AML-193 (cell line): ENCODE data around the gene WDR70.
A peak's percentile ranks its signal among the peaks of the same experiment; 100 is the strongest.
"Not testable (repeated sequence)": the region's sequence is repeated elsewhere in the genome, so short reads cannot be mapped to it uniquely, and the experiment has no call there.

Source experiments
- DNase-seq, 2 experiments: peaks; one replicate each; lab custom pipeline; 2025; lab: John Stamatoyannopoulos, UW

Gene WDR70

DNA sequence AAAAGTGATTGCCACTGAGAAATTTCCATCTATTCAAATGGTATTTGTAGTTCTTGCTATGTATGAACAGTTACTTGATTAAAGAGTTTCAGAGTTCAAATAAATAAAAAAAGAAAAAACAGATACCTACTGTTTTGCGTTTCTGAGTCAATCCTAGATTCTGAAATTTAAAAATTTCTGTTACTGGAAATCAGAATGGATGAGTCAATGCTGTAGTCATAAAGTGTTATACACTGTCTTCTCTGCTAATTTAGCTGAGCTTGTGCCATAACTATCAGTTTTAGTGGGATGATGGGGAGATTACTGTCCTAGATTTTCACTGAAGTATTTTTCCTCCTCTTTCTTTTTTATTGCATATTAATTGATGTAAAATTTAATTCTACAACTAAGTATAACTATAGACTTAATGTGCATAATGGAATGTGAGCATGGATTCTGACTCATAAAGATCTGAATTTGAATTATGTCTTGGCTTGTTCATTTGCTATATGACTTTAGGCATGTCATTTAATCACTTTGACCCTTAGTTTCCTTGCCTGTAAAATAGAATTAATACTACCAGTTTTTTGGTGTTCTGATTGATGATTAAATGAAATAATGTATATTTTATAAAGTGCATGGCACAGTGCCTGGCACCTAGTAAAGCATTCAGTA is 75.4 kb downstream of the WDR70 start:
- not testable (repeated sequence) for DNase-seq

DNA sequence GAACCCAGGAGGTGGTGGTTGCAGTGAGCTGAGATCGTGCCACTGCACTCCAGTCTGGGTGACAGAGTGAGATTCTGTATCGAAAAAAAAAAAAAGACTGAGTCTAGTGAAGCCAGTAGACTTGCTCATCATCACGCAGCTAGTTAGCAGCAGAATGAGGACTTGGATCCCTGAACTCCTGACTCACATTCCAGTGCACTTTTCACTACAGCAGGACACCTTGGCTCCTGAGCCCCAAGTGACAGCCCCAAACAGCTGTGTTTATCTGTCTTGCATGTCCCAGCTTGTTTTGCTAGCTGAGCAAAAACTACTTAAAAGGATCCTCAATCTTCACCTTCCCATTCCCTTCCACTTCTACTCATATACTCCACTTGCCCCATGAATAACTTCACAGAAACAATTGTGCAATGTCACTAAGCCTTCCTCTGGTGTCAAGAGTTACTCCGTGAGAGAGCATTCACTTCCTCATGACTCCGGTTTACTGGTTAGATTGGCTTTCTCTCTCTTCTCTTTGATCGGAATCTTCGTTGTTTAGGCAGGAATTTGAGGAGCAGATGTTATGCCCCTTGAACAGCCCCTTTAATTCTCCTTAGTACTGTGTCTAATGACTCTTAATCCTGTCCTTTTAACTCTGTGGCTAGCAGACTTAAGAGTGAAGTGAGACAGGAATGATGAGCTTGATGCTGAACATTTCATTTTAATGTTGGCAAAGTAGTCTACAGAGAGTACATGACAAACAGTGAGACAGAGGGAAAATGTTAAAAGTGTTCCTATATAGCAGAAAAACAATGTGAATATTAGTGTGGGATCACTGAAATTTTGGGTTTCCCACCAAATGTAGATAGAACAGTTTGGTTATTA is 84.3 kb downstream of the WDR70 start:
- DNase-seq, result peak; percentile 56 to 58

DNA sequence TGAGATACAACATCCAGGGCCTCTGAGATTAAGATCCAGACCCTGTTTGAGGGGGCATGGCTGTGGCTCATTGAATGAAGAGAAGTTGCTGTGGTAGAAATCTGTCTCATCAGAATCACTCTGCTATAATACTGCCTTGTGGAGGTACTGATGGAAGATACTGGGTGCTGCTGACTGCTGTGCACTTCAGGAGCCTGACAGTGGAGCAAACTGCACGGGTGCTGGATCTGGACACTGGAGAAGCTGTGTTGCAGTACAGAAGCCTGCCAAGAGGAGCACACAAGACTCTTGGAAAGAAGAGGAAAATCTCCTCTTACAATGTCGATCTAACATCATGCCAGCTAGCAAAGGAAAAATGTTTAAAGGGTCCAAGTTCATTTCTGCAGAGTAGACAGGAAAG is 85.5 kb downstream of the WDR70 start:
- not testable (repeated sequence) for DNase-seq

DNA sequence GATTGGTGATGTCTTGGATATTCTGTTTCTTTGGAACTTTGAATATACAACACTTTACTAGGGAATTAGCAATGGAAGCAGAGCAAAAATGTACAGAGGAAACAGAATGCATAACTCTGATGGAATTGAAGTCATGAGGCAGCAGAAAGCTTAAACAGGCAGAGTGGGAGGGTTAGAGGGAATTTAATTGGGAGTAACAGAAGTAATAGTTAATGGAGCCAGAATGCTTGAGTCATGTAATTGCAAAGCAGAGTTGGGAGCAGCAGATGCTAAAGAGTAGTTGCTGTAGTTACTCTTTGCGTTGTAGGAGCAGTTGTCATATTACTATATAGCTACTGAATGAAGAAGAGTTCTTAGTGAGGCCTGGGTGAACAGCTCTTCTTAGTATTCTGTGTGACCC is 90.3 kb downstream of the WDR70 start:
- DNase-seq, result not testable (repeated sequence)

DNA sequence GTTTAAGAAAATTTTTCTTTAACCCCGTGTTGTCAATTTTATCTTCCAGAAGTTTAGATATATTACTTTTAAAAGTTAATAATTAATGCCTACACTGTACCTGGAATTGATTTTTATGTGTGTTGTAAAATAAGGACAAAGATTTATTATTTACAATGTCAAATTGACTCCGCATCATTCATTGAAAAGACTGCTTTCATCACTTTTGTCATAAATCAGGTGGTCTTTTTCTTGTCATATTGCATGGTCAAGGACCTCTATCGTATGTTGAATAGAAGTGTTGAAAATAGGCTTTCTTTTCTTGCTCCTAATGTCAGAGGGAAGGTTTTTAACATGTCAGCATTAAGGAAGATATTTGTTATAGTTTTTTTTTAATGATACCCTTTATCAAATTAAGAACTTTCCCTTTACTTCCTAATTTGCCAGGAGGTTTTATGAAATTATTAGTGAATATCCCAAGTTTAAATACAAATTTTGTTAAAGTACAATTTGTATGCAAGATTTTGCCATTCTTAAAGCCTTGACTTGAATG is 92.6 kb downstream of the WDR70 start:
- DNase-seq, result no peak

DNA sequence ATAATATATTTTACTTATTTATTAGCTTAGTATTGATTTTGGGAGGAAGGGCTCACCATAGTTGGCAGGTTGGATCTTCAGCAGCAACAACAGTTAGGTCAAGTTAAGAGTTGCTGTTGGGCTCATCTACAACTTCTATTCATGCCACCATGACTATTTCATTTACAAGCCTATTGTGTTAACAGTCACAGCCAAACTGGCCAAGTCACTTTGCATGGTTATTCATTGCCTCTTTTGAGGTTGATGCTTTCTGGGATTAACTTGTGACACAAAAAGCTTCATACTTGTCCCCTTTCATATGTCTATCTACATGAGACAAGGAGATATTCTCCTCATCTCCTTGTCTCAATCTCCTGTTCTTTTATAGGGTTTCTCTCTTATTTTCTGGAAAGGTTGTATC is 98.3 kb downstream of the WDR70 start:
- no peak for DNase-seq

DNA sequence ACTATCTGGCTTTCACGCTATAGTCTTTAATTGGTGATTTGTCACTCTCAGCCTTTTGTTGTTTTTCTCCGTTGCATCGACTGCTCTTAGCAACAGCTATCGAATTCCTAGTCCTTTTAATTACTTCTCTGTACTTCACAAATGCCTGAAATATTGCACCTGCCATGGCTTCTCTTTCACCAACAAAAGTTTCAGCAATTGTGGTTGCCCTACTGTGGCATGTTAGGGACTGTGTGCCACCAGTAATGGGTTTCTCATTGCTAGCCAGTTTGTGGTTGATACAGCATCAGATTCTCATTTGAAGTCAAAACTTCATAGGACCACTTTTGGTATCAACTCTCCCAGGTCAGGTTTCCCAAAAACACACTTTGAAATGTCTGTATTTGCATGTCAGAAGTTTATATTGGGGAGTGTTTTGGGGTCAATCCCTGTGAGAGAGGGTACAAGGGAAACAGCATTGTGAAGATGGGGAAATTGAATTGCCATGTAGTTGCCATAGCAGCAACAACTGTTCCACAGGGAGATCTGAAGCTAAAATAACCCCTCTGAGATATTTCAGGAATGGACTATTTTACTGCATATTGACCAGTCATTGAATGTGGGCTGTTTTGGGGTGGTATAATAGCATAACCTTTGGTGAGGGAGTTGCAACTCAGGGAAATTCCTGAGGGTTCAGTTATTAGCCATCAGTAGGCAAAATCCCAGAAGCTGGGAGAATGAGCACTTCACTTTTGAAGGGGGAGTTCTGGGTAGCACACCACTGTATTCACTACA is 99.2 kb downstream of the WDR70 start:
- DNase-seq, result no peak

DNA sequence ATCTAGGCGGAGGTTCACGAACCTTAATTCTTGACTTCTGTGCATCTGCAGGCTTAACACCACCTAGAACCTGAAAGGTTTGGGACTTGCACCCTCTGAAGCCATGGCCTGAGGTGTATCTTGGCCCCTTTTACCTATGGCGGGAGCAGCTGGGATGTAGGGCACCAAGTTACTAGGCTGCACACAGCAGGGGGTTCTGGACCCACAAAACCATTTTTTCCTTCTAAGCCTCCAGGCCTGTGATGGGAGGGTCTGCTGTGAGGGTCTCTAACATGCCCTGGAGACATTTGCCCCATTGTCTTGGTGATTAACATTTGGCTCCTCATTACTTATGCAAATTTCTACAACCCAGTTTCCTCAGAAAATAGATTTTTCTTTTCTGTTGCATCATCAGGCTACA is 102.3 kb downstream of the WDR70 start:
- DNase-seq, result not testable (repeated sequence)

DNA sequence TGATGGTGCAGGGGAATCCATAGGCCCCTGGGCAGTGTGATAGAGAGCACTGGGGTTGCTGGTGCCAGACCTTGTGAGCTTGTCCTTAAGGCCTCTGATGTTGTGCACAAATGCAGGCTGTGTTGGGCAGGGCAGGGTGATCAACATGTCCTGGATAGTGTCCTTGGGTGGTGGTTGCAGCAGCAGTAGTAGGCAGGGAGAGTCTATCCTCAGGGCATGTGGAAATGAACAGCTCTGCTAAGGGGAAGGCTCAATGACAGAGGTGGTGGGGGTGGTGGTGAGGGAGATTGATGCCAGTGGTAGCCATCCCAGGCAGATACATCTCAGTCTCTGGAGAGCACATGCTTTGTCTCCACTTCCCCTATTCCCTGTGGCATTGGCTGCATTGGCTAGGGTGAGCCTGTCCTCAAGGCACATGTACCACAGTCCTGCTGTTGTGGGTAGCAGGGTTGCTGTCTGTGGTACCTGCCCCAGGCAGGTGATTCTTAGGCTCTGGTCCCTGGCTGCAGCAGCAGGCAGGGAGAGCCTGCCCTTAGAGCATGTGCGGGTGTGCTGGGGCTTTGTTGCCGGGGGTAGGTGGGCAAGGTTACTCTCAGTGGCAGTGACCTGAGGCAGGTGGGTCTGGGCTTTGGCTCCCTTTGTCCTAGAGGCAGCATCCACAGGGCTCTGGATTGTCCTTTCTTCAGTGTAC is 111.1 kb downstream of the WDR70 start:
- no peak for DNase-seq

DNA sequence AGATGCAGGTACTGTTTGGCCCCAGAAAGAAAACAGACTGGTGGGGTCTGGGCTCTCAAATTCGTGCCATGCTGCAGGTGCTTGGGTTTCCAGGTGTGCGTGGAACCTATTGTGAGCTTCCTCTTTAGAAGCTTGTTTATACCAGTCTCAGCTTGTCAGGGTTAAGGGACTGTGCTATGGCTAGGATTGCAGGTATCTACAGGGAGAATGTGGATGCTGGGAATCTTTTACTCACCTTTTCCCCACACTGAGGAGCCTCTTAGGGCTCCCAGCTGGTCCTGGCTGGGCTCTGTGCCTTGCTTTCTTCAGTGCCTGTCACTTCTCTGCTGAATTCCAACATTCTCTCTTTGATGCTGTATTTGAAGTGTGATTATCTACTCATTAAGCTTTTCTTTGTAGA is 111.8 kb downstream of the WDR70 start:
- no peak for DNase-seq

DNA sequence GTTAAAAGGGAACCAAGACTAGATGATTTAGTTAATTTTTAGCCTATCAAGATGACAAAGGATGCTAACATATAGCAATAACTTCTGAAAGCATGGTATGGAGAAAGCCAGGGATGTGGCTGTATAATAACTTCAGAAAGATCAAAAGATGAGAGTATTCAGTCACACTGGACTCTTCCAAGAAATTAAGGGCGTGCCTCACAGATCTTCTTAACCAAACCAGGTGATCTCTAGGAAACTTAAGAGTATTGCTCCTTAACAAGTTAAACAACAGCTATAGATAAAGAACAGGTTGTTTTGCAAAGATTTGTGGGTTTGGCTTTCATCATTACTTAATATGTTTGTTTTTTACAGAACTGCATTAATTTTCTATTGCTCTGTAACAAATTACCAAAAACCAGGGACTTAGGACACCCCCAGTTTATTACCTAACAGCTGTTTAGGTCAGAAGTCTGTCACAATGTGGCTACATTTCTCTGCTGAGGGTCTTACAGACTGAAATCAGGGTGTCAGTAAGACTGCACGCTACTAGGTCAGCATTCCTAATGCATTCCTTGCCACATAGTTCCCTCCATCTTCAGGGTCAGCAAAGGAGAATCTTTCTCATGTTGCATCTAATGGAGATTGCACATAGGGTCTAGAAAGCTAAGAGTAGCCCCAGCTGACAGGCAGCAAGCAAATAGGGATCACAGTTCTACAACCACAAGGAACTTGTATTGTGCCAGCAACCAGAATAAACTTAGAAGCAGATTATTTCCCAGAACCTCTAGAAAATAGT is 113.8 kb downstream of the WDR70 start:
- DNase-seq, result no peak

DNA sequence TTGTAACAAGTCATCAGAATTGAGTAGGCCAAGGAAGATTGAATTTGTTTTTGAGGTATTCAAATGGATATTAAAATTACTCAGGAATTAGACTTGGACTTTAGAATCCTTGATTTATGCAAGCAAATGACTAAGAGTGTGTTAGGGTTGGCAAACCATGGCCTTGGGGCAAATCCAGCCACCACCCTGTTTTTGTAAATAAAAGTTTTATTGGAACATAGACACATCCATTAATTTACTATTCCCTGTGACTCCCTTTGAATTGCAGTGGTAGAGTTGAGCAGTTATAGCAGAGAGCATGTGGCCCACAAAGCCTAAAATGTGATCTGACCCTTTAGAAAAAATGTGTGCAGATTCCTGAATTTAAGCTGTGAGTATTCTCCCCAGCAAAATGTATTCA is 115.6 kb downstream of the WDR70 start:
- no peak for DNase-seq

DNA sequence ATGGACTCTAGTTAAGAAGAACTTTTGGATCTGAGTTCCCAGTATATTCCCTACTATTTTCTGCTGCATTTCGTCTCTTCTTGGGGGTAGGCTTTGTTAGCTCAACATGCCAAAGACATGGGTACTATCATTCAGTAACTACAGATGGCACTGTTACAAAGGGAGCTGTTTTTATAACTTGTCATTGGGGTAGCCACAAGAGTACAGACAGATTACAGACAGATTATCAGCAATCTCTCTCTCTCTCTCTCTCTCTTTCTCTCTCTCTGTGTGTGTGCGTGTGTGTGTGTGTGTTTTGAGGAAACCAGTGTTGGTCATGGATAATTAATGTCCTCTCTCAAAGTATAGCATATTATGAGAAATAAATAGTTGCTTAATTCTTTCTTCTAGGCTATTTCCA is 116.1 kb downstream of the WDR70 start:
- peak; percentile 2 to 11 for DNase-seq

DNA sequence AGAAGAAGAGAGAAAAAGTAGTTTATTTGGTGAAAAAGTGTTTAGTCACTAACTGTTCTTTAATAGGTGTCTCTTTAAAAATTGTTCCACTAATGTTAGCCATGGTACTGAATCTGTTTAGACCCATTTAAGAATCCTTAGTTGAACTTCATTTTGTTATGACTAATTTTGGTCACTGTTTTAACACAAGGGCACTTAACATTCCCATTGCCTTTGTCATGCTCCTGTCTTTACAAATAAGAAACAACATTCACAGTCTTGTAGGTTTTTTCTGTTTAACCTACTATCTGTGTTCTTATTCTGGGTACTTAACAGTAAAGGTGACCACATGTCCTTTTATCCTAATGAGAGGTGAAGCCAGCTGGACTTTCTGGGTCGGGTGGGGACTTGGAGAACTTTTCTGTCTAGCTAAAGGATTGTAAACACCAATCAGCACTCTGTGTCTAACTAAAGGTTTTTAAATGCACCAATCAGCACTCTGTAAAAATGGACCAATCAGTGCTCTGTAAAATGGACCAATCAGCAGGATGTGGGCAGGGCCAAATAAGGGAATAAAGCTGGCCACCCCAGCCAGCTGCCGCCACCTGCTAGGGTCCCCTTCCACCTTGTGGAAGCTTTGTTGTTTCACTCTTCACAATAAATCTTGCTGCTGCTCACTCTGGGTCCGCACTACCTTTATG is 116.7 kb downstream of the WDR70 start:
- DNase-seq, result no peak

DNA sequence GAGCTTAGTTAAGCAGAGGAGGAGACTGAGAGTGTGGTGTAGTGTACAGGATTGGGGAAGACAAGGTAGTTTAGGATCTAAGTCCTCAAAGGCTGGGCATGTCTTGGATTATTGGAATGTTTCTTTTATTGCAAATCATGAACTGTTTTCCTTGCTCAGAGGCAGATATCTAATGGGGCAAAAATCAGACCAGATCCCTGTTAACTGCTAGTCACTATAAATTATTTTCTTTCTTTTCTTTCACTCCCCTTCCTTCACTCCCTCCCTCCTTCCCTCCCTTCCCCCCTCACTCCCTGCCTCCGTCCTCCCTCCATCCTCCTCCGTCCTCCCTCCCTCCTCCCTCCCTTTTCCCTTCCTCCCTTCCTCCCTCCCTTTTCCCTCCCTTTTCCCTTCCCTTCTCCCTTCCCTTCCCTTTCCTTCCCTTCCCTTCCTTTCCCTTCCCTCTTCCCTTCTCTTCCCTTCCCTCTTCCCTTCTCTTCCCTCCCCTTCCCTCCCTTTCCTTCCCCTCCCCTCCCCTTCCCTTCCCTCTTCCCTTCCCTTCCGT is 117.9 kb downstream of the WDR70 start:
- DNase-seq, result no peak

DNA sequence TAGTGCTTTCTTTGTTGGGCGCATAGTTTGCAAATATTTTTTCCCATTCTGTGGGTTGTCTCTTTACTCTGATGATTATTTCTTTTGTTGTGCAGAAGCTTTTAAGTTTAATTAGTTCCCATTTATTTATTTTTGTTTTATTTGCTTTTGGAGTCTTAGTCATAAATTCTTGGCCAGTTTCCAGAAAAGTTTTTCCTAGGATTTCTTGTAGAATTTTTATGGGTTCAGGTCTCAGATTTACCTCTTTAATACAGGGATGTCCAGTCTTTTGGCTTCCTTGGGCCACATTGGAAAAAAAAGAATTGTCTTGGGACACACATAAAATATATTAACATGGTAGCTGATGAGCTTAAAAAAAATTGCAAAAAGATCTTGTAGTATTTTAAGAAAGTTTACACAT is 122.0 kb downstream of the WDR70 start:
- no peak for DNase-seq

DNA sequence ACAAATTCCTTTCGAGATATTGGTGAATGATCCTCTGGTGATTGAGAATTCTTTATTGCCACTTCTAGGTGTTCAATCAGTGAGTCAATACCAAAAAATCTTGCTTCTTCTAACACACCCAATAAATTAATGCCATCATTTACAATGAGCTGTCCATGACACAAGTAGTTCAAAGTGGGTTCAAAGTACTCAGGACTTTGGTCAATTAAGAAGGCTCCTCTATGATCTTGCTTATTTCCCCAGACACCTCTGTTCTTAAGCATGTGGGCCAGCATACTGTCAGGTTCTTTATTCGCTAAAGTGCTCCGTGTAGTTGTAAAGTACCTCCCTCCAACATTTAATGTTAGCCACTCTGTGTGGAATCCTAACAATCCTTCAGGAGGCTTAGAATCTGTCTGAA is 127.1 kb downstream of the WDR70 start:
- DNase-seq, result no peak

DNA sequence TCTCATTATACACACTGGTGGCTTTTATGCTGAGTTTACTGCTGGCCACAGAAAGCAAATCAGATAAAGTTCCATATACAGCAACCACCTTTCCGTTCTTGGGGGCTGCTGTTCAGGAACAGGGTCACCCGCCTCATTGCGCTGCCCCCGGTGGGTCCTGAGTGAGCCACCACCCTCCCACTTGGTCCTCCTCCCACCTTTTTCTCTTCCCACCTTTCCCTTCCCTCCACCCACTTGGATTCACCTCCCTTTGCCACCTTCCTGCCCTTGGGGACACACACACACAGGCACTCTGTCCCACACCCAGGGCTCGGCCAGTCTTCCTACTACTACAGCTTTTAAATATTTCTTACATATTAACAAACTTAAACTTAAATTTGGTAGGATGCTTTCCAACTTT is 127.6 kb downstream of the WDR70 start:
- DNase-seq, result no peak

DNA sequence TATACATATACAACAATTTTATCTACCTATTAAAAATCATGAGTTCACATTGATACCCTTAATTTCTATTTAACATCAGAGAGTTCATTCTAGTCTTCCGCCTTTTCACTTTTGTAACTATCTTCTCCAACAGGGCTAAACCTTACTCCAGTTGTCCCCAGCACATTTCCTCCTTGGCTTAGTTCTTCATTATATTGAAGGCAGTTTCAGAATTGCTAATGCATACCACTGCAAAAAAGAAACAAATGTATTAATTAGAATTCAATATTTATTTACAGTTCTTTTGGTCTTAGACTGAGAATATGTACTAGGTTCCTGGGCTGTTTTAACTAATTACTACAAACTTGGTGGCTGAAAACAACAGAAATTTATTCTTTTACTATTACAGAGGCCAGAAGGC is 132.5 kb downstream of the WDR70 start:
- DNase-seq, result no peak

DNA sequence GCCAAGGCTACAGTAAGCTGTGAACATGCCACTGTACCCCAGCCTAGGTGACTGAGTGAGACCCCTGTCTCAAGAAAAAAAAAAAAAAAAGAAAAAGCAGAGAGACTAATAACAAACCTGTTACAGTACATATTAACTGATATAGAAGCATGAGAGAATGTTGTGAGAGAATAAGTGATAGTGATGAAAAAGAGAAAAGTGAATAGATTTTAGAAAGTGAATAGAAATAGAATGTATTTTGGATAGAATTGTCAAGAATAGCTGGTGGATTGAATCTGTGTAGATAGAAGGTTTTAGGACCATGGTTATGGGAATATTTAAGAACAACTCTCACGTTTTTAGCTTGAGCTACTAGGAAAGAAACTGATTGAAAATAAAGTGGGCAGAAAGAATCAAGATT is 135.8 kb downstream of the WDR70 start:
- no peak for DNase-seq
